ENCODE data around the gene MCF2L2.

Gene MCF2L2

DNA sequence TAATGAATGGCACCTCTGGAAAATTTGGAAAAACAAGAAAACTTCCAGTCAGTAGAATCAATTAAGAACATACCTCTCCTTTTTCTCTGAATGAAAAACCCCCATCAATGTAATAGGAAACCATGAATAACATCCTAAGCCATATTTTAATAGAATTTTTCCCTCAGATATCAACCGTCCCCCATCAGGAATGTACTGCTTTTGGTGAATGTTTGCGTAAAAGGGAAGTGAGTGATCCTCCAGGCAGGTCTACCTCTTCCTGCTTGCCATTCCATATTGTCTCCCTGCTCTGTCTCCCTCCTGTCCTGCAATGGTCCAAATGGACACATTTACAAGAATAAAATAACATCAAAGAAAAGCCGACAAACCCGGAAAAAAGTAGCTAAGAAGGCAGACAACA, 296.7 kb downstream of the MCF2L2 start:
- Histone ChIP-seq H3K9ac (ENCODE audit: low read depth in 1 of 2, low read length in 2 of 2) (no peak overlapping the region), H3K27ac (ENCODE audit: low read depth, low read length) (no peak overlapping the region), H3K36me3 (ENCODE audit: control insufficient read depth in 1 of 2, insufficient read depth in 2 of 2, low read length in 2 of 2) (no peaks in the 10 kb centered on the region), H3K9me3 (ENCODE audit: control insufficient read depth in 1 of 2, low read length in 2 of 2) (peaks cover 11 to 12% of the 10 kb centered on the region in 2 donors), H3K27me3 (ENCODE audit: control insufficient read depth in 1 of 2, insufficient read depth in 2 of 2, low read length in 2 of 2) (no peaks in the 10 kb centered on the region), H3K4me1 (ENCODE audit: control insufficient read depth in 1 of 2, insufficient read depth in 2 of 2, low read length in 2 of 2) (no peaks in the 10 kb centered on the region), H3K4me3 (ENCODE audit: low read depth in 1 of 2, low read length in 2 of 2) (no peak overlapping the region)

- Histone ChIP-seq H3K36me3 (ENCODE audit: control insufficient read depth in 1 of 2, insufficient read depth in 2 of 2, low read length in 2 of 2) (no peaks in the 10 kb centered on the region), H3K9me3 (ENCODE audit: control insufficient read depth in 1 of 2, low read length in 2 of 2) (peaks cover 11 to 12% of the 10 kb centered on the region in 2 donors), H3K9ac (ENCODE audit: low read depth in 1 of 2, low read length in 2 of 2) (no peak overlapping the region), H3K4me3 (ENCODE audit: low read depth in 1 of 2, low read length in 2 of 2) (no peak overlapping the region), H3K27me3 (ENCODE audit: control insufficient read depth in 1 of 2, insufficient read depth in 2 of 2, low read length in 2 of 2) (no peaks in the 10 kb centered on the region), H3K4me1 (ENCODE audit: control insufficient read depth in 1 of 2, insufficient read depth in 2 of 2, low read length in 2 of 2) (no peaks in the 10 kb centered on the region), H3K27ac (ENCODE audit: low read depth, low read length) (no peak overlapping the region)
These were observed 297.2 kb downstream of the MCF2L2 start for GRCh38 chr3:183131186-183131725.

- no peak overlapping the region for H3K27ac ChIP-seq (ENCODE audit: low read depth, low read length)
- no peaks in the 10 kb centered on the region for H3K27me3 ChIP-seq (ENCODE audit: control insufficient read depth in 1 of 2, insufficient read depth in 2 of 2, low read length in 2 of 2)
- H3K9ac ChIP-seq (ENCODE audit: low read depth in 1 of 2, low read length in 2 of 2), result no peak overlapping the region
- H3K9me3 ChIP-seq (ENCODE audit: control insufficient read depth in 1 of 2, low read length in 2 of 2), result peaks cover 11 to 12% of the 10 kb centered on the region in 2 donors
- no peaks in the 10 kb centered on the region for H3K36me3 ChIP-seq (ENCODE audit: control insufficient read depth in 1 of 2, insufficient read depth in 2 of 2, low read length in 2 of 2)
- no peaks in the 10 kb centered on the region for H3K4me1 ChIP-seq (ENCODE audit: control insufficient read depth in 1 of 2, insufficient read depth in 2 of 2, low read length in 2 of 2)
- no peak overlapping the region for H3K4me3 ChIP-seq (ENCODE audit: low read depth in 1 of 2, low read length in 2 of 2)
These were observed 299.2 kb downstream of the MCF2L2 start for GRCh38 chr3:183129243-183129642.

- no peak overlapping the region for H3K9ac ChIP-seq (ENCODE audit: low read depth in 1 of 2, low read length in 2 of 2)
- no peaks in the 10 kb centered on the region for H3K4me1 ChIP-seq (ENCODE audit: control insufficient read depth in 1 of 2, insufficient read depth in 2 of 2, low read length in 2 of 2)
- H3K36me3 ChIP-seq (ENCODE audit: control insufficient read depth in 1 of 2, insufficient read depth in 2 of 2, low read length in 2 of 2), result no peaks in the 10 kb centered on the region
- no peak overlapping the region for H3K27ac ChIP-seq (ENCODE audit: low read depth, low read length)
- H3K4me3 ChIP-seq (ENCODE audit: low read depth in 1 of 2, low read length in 2 of 2), result no peak overlapping the region
- no peaks in the 10 kb centered on the region for H3K27me3 ChIP-seq (ENCODE audit: control insufficient read depth in 1 of 2, insufficient read depth in 2 of 2, low read length in 2 of 2)
- peaks cover 11 to 12% of the 10 kb centered on the region in 2 donors for H3K9me3 ChIP-seq (ENCODE audit: control insufficient read depth in 1 of 2, low read length in 2 of 2)
These were observed 299.7 kb downstream of the MCF2L2 start for GRCh38 chr3:183128709-183129108.
